NB4 (cell line): Measurements from ENCODE around the gene XPO5.

ENCODE experiments used
- DNase-seq: peaks from one replicate; pipeline ENCODE4 v3.0.0; 2010; ENCODE audit warnings: low read depth
- H3K4me3 ChIP-seq: one replicate; pipeline ENCODE4 v1.5.1; 2011; ENCODE audit warnings: mild to moderate bottlenecking, low read depth, low read length, moderate library complexity
- MYC ChIP-seq: IDR thresholded peaks from 2 replicates; pipeline ENCODE4 v1.6.1; 2011; ENCODE audit warnings: low read depth, low read length
- POLR2A ChIP-seq: IDR thresholded peaks from 2 replicates; pipeline ENCODE4 v1.6.1; 2011; ENCODE audit warnings: mild to moderate bottlenecking; ENCODE audit not compliant: insufficient read length; ENCODE audit errors: extremely low read depth
- TF ChIP-seq, protein P1 (sequence below): IDR thresholded peaks from 2 replicates; pipeline ENCODE4 v1.6.1; 2011; ENCODE audit warnings: low read depth, low read length
- TF ChIP-seq, protein P2 (sequence below): IDR thresholded peaks from one replicate; pipeline ENCODE4 v1.5.1; 2012; ENCODE audit warnings: low read depth, low read length

Gene XPO5

DNA sequence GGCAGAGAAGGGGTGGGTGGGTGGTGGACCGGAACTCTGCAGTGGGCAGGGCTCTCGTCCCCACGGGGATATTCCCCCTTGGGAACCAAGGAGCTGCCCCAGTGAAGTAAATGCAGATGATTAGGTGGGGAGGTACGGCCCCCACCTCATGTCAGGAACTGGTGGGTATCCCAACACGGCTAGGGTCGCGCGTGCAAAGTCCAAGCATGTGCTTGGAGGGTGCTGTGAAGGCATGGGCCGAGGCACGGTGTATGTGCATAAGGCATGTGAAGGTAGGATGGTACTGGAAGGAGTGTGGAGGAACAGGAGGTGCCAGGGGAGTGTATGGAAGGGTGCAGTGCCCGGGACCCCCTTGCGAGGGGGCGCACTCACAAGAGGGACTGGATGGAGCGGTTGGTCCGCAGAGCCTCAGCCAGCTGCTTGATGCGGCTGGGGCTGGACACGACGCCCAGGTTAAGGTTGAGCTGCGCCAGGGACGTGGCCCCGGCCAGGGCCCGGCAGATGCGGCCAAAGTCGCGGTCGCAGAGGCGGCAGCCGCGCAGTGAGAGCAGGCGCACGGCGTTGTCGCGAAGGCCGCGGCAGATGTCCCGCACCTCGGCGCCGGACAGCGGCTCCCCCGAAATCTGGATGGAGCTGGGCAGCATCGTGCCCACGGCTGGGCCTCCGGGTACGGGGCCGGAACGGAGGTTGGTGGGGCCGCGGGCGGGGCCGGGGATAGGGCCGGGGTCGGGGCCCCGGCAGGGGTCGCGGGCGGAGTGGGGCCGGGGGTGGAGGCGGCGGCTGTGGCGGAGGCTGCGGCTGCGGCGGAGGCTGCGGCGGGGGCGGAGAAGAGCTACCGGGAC lies 66.5 kb downstream of the XPO5 start:
- DNase-seq, result peak; percentile 41
- TF ChIP-seq POLR2A, result no peak
- no peak for TF ChIP-seq MYC
- TF ChIP-seq, protein P1, sequence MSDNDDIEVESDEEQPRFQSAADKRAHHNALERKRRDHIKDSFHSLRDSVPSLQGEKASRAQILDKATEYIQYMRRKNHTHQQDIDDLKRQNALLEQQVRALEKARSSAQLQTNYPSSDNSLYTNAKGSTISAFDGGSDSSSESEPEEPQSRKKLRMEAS, result no peak
- TF ChIP-seq, protein P2, sequence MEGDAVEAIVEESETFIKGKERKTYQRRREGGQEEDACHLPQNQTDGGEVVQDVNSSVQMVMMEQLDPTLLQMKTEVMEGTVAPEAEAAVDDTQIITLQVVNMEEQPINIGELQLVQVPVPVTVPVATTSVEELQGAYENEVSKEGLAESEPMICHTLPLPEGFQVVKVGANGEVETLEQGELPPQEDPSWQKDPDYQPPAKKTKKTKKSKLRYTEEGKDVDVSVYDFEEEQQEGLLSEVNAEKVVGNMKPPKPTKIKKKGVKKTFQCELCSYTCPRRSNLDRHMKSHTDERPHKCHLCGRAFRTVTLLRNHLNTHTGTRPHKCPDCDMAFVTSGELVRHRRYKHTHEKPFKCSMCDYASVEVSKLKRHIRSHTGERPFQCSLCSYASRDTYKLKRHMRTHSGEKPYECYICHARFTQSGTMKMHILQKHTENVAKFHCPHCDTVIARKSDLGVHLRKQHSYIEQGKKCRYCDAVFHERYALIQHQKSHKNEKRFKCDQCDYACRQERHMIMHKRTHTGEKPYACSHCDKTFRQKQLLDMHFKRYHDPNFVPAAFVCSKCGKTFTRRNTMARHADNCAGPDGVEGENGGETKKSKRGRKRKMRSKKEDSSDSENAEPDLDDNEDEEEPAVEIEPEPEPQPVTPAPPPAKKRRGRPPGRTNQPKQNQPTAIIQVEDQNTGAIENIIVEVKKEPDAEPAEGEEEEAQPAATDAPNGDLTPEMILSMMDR, result no peak
- H3K4me3 ChIP-seq, result no peak overlapping the region

DNA sequence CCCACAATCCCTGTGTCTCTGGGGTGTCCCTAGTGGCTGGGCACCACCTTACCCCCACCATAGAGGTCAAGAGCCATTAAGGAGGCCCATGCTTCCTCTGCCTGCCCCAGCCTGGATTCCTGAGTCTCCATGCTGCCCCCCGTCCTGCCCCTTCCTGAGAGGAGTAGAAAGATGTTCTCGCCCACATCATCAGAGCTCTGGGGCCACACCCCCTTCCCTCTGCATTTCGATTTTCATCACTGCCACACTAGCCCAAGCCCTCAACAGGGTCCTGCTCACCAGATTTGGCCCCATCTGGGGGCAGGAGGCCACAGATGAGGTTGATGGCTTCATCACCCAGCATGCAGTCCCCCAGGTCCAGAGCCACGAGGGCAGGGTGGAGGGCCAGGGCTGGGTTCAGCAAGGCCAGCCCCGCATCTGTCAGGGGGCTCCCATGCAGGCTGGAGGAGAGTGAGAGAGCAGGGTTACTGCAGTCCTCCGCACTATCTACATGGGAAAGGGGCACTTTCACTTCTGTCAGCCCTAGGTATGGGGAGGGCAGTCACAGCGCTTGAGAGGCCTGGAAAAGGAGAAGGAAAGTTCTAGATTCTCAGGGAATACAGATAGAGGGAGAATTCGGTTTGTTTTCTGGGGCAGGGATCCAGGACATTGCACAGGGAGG lies 67.2 kb downstream of the XPO5 start:
- no peak overlapping the region for H3K4me3 ChIP-seq
- TF ChIP-seq, protein P1, result no peak
- TF ChIP-seq, protein P2, result no peak
- TF ChIP-seq POLR2A, result no peak
- TF ChIP-seq MYC, result no peak
- DNase-seq, result no peak

DNA sequence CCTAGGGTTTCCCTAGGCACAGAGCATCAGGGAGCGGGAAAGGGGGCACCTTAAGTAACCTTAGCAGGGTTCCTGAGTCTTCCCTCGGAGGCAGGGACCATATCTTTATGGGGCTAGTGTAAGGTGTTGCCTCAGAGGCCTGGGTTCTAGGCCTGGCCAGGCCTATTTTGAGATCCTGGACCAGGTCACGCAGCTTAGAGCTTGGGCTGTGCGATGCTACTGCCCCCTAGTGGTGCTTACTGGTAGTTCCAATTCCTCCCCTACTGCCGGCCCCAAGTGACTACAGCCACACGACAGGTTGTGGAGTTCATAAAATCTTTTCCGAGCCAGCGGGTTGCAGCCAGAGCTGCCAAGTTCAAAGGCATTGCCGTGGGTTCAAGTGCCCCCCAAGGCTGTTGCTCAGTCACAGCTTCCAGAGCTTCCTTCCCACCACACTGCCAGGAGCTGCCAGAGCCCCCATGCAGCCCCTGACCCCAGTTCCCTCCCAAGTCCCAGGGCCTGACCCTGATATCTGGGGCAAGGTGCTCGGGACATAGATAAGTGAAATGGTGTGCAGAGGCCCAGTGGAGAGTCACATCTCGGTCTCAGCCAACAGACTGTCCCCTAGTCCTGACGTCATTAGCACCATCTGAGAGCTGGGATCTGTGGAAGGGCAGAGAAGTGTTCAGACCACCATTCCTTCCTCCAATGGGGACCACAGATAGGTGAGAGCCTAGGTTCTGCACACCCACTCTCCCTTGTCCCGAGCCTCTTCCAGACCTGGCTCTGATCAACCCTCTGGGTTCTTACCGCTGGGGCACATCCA lies 69.0 kb downstream of the XPO5 start:
- DNase-seq, result peak; percentile 90
- no peak overlapping the region for H3K4me3 ChIP-seq
- TF ChIP-seq, protein P1, result no peak
- TF ChIP-seq, protein P2, result peak; percentile 93
- TF ChIP-seq MYC (peak; percentile 46), POLR2A (no peak)

DNA sequence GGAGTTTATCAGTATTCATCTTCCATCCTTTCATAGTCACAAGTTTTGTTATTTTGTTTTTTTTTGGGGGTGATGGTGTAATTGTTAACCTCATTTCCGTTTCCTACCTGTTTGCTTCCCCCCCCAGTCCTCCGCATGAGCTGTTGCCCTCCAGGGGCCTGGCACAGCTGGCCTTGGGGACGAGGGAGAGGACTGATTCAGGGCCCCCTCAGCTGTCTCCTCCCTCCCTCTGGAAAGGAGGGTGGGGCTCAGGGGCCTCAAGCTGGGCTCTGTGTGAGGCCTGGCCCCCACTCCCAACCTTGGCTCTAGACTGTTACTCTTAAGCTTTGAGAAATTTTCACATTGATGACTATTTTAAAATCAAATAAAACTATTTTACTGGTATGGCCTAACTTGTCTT lies 69.7 kb downstream of the XPO5 start:
- no peak overlapping the region for H3K4me3 ChIP-seq
- no peak for DNase-seq
- TF ChIP-seq, protein P1, result no peak
- TF ChIP-seq, protein P2, result no peak
- TF ChIP-seq MYC (no peak), POLR2A (no peak)

DNA sequence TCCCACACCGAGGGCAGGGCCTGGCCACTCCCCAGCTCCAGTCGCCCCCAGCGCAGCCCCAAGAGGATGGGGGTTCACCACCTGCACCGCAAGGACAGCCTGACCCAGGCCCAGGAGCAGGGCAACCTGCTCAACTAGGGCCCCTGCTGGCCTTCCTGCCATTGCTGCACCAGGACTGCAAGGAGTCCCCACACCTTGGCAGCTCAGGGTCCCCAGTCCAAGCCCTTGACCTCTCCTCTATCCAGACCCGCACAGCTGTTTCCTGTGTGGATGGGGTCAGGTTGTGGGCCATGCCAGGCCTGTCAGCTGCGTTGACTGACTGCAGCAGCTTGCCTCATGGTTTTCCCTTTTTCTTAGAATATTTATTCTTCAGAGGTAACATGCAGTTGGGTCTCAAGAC lies 70.1 kb downstream of the XPO5 start:
- no peak for DNase-seq
- TF ChIP-seq POLR2A (no peak), MYC (no peak)
- TF ChIP-seq, protein P1, result no peak
- TF ChIP-seq, protein P2, result no peak
- H3K4me3 ChIP-seq, result no peak overlapping the region
